GM23338 (cell line): ENCODE data around the gene PIKFYVE. TPM values are rescaled to one million over a fixed set of nuclear protein-coding genes. Genes with fewer than 3 reads are reported as not detected.

Experiments
- CTCF ChIP-seq, 2 experiments: fragments of 200-600 bp in 1 of 2; sonication (generic) in 1 of 2; conservative IDR thresholded peaks; 2 replicates each; pipeline versions ENCODE4 v1.5.1 to v1.6.1; 2016 to 2017; ENCODE audit warnings: antibody characterized with exemption in 2 of 2, low read depth in 2 of 2, mild to moderate bottlenecking in 2 of 2, moderate library complexity in 1 of 2
- POLR2AphosphoS5 ChIP-seq: IDR thresholded peaks from 2 replicates; pipeline ENCODE4 v1.6.1; 2016; ENCODE audit warnings: antibody characterized with exemption, low read depth
- REST ChIP-seq: IDR thresholded peaks from one replicate; pipeline ENCODE4 v1.6.1; 2018; ENCODE audit warnings: antibody characterized with exemption; ENCODE audit not compliant: unreplicated experiment
- ZNF462 ChIP-seq: fragments of 250-450 bp; sonication (Bioruptor Pico); IDR thresholded peaks from 2 replicates; pipeline ENCODE4 v1.5.0; 2020; ENCODE audit warnings: mild to moderate bottlenecking, moderate library complexity
- polyA plus RNA-seq: library from polyadenylated mRNA; unstranded; fragments of >200 nt; fragmentation: Nextera tagmentation; extraction: Ambion mirVana; gene quantifications from 2 replicates; pipeline ENCODE4 v1.2.1, GENCODE V29; 2016
- total RNA-seq: library from RNA; depleted of rRNA; stranded (reverse); fragments of >200 nt; shearing (Covaris generic); gene quantifications from 2 replicates; pipeline ENCODE4 v1.2.3, GENCODE V29; 2014

Gene PIKFYVE
- total and polyA plus RNA-seq, 2 experiments from 2014 or later: 15.1 to 48.0 TPM

GRCh38 chr2:208358758-208359631 is 92.9 kb downstream of the PIKFYVE start (continued):
- TF ChIP-seq ZNF462 (CRISPR knock-in tag) (no peak), POLR2AphosphoS5 (no peak), REST (no peak), CTCF (conservative IDR thresholded peaks at IDR 0.05; ENCODE audit: low read depth in 2 of 2) (no peak)
